ENCODE results near the gene STT3A. TPM values are rescaled to one million over a fixed set of nuclear protein-coding genes. Genes with fewer than 3 reads are reported as not detected.

Gene STT3A
- total RNA-seq, result 247 to 286 TPM (median 252 TPM) in 3 replicates
- long read RNA-seq, full-length matches to known transcripts, result 89 of 125 reads
- long read RNA-seq, partial matches to known transcripts, result 18 of 125 reads
- long read RNA-seq, other reads (novel, unspliced or antisense), result 18 of 125 reads

DNA sequence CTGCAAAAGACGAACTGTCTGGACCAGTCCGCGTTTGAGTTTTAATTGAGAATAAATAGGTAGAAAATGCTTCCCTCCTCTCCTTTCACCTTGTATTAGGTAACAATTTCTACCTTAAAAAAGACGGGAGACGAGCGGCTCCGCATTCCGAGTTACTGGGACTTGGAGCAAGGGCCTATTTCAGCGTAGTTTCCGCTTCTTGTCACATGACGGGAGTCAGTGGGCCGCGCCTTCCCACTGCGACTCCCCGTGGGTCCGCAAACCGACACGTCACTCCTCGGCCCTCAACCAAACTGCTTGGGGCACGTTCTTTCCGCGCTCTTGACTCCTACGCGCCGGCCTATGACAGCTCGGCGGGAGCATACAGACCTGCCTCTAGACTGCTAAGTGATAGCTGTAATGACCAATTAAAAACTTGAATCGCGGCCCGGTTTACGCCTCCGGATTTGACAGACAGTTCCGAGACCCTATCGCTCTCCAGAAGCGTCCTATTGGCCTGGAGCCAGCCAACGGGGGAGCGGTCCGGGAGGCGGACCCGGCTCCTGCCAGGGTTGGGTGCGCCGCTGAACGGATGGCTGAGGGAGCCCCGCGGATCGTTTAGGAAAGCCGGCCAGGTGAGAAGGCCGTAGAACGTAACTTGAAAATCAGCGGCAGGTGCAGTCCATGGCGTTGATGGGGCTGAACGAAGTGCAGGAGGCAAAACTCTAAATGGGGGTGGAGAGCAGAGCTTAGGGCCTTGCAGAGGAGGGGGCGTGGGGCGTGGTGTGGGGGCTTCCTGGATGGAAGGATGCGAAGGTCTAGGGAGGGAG, at the start of gene STT3A:
Gene STT3A (plus strand): TSS at position 548 of the 809 bp plus-strand sequence. CDS start 3,064 bp downstream, outside the sequence.
- peak within 1 kb of the TSS; percentile 100 for H3K4me3 Mint-ChIP-seq (ENCODE audit: unreplicated experiment)
- peaks cover 10% of the 10 kb centered on the region for H3K36me3 Mint-ChIP-seq (ENCODE audit: low read depth)
- peaks cover 47% of the 10 kb centered on the region for H3K4me1 Mint-ChIP-seq (ENCODE audit: low read depth)
- peak; percentile 99 for DNase-seq (ENCODE audit: low spot score)
- H3K27me3 Mint-ChIP-seq (ENCODE audit: low read depth), result no peaks in the 10 kb centered on the region
- no peaks in the 10 kb centered on the region for H3K9me3 Mint-ChIP-seq (ENCODE audit: low read depth)
- TF ChIP-seq, protein P1, sequence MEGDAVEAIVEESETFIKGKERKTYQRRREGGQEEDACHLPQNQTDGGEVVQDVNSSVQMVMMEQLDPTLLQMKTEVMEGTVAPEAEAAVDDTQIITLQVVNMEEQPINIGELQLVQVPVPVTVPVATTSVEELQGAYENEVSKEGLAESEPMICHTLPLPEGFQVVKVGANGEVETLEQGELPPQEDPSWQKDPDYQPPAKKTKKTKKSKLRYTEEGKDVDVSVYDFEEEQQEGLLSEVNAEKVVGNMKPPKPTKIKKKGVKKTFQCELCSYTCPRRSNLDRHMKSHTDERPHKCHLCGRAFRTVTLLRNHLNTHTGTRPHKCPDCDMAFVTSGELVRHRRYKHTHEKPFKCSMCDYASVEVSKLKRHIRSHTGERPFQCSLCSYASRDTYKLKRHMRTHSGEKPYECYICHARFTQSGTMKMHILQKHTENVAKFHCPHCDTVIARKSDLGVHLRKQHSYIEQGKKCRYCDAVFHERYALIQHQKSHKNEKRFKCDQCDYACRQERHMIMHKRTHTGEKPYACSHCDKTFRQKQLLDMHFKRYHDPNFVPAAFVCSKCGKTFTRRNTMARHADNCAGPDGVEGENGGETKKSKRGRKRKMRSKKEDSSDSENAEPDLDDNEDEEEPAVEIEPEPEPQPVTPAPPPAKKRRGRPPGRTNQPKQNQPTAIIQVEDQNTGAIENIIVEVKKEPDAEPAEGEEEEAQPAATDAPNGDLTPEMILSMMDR (IDR thresholded peaks at IDR 0.05), result no peak
- H3K27ac Mint-ChIP-seq (ENCODE audit: unreplicated experiment), result peak within 1 kb of the TSS; percentile 98

DNA sequence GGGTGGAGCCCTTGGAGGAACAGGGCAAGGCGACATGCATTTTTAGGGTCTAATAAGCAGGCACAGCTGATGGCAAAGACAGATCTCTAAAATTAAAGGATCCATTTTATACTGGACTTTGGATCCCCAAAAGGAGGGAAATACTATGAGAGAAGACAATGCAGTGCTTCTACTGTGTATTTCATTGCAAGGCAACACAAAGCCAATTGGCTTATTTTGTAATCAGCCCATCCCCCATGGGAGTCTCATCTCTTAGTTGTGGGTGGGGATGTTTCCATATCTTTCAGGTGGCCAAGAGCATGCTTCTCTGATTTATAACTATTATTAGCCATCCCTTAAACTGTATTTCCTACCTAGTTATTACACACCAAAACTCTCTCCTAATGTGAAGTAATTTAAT, 41.9 kb upstream of the STT3A start:
- no peak overlapping the region for H3K4me3 Mint-ChIP-seq (ENCODE audit: unreplicated experiment)
- peaks cover 2% of the 10 kb centered on the region for H3K27me3 Mint-ChIP-seq (ENCODE audit: low read depth)
- H3K4me1 Mint-ChIP-seq (ENCODE audit: low read depth), result no peaks in the 10 kb centered on the region
- no peak overlapping the region for H3K27ac Mint-ChIP-seq (ENCODE audit: unreplicated experiment)
- peaks cover 15% of the 10 kb centered on the region for H3K9me3 Mint-ChIP-seq (ENCODE audit: low read depth)
- peaks cover 4% of the 10 kb centered on the region for H3K36me3 Mint-ChIP-seq (ENCODE audit: low read depth)
- DNase-seq (ENCODE audit: low spot score), result no peak
- TF ChIP-seq, protein P1 (IDR thresholded peaks at IDR 0.05), result no peak

DNA sequence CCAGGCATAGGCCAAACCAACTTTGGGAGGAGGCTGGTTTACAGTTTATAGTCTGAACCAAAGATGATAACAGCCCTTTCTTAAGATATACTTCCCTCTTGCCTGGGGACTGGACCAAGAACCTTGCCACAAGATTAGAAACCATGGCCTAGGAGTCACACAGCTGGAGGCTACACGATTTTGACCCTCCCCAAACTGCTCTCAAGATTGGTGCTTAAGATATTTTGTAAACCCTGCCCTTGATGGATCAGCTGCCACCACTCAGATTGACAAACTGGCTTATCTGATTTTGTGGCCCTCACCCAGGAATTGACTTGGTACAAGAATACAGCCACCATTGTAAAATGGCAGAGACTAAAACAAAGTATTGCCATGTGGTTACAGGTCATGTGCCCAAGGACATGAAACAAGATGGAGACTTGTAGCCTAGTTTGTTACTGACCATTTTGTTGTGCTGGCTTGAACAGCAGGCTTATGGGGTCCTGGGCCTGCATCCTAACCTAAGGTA, 40.8 kb upstream of the STT3A start:
- Mint-ChIP-seq H3K36me3 (ENCODE audit: low read depth) (peaks cover 4% of the 10 kb centered on the region), H3K27me3 (ENCODE audit: low read depth) (peaks cover 2% of the 10 kb centered on the region), H3K4me1 (ENCODE audit: low read depth) (no peaks in the 10 kb centered on the region), H3K9me3 (ENCODE audit: low read depth) (peaks cover 15% of the 10 kb centered on the region), H3K4me3 (ENCODE audit: unreplicated experiment) (no peak overlapping the region), H3K27ac (ENCODE audit: unreplicated experiment) (no peak overlapping the region)
- TF ChIP-seq, protein P1 (IDR thresholded peaks at IDR 0.05), result no peak
- no peak for DNase-seq (ENCODE audit: low spot score)

DNA sequence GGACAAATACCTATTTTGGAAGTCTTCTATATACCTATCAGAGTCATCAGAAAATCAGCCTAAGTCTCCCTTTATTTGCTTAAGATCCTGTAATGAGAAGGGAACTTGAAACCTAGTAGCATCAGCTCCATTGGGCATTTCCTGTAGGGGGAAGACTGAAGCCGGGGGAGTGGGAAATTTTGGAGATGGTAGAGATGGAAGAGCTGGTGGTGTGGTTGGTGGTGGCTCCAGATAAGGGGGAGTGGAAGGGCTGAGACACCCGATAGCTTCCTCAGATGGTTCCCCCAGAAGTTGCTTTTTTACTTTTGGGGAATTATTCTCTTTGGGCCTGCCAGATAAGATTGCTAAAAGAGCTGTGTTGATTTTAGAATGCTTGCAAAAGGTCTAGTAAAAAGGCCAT, 39.7 kb upstream of the STT3A start:
- no peak overlapping the region for H3K4me3 Mint-ChIP-seq (ENCODE audit: unreplicated experiment)
- no peak for DNase-seq (ENCODE audit: low spot score)
- H3K27me3 Mint-ChIP-seq (ENCODE audit: low read depth), result peaks cover 6% of the 10 kb centered on the region
- H3K9me3 Mint-ChIP-seq (ENCODE audit: low read depth), result peaks cover 15% of the 10 kb centered on the region
- TF ChIP-seq, protein P1 (IDR thresholded peaks at IDR 0.05), result no peak
- H3K36me3 Mint-ChIP-seq (ENCODE audit: low read depth), result peaks cover 4% of the 10 kb centered on the region
- no peaks in the 10 kb centered on the region for H3K4me1 Mint-ChIP-seq (ENCODE audit: low read depth)
- no peak overlapping the region for H3K27ac Mint-ChIP-seq (ENCODE audit: unreplicated experiment)

DNA sequence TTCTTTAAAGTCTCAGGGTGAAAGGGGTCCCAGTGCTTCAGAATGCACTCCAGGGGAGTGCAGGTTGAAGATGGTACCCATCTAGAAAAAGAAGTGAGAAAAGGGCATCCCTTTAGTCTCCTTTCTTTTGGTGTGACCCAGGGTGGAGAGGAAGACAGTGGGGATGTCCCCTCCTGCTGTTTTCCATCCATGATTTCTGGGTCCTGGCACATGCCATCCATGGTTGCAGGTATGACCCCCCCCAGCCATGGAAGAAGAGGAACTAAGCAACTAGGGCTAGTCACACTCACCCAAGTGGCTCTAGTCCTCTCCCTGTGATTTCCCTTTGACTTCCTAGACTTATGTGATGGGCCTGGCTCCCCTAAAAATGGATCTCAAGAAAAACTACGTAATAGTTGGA, 39.3 kb upstream of the STT3A start:
- Mint-ChIP-seq H3K4me3 (ENCODE audit: unreplicated experiment) (no peak overlapping the region), H3K9me3 (ENCODE audit: low read depth) (peaks cover 15% of the 10 kb centered on the region), H3K36me3 (ENCODE audit: low read depth) (peaks cover 4% of the 10 kb centered on the region), H3K4me1 (ENCODE audit: low read depth) (no peaks in the 10 kb centered on the region), H3K27me3 (ENCODE audit: low read depth) (peaks cover 6% of the 10 kb centered on the region), H3K27ac (ENCODE audit: unreplicated experiment) (no peak overlapping the region)
- TF ChIP-seq, protein P1 (IDR thresholded peaks at IDR 0.05), result no peak
- no peak for DNase-seq (ENCODE audit: low spot score)

Data from chondrocyte (in vitro differentiated cells).